K562 (cell line): ENCODE data around the gene ZSCAN32. TPM values are rescaled to one million over a fixed set of nuclear protein-coding genes. Genes with fewer than 3 reads are reported as not detected.

ENCODE experiments used
- ARHGAP35 ChIP-seq: fragments of 450-650 bp; IDR thresholded peaks from 2 replicates; pipeline ENCODE4 v1.6.1; 2018; ENCODE audit not compliant: partially characterized antibody
- ELF4 ChIP-seq: fragments of 450-650 bp; formaldehyde crosslinking; IDR thresholded peaks from 2 replicates; pipeline ENCODE4 v1.4.0; 2022; ENCODE audit warnings: missing genetic modification characterization
- LARP7 ChIP-seq: fragments of 450-650 bp; IDR thresholded peaks from 2 replicates; pipeline ENCODE4 v1.6.1; 2016
- MCM3 ChIP-seq: fragments of 450-650 bp; IDR thresholded peaks from 2 replicates; pipeline ENCODE4 v1.6.1; 2016
- MEF2A ChIP-seq: IDR thresholded peaks from 2 replicates; pipeline ENCODE4 v1.6.1; 2011; ENCODE audit warnings: low read depth, mild to moderate bottlenecking, low read length, moderate library complexity; ENCODE audit not compliant: control insufficient read depth
- NCOA4 ChIP-seq: fragments of 450-650 bp; IDR thresholded peaks from 2 replicates; pipeline ENCODE4 v1.6.1; 2018; ENCODE audit warnings: mild to moderate bottlenecking; ENCODE audit not compliant: partially characterized antibody
- POLR2B ChIP-seq: fragments of 450-650 bp; IDR thresholded peaks from 2 replicates; pipeline ENCODE4 v1.6.1; 2018; ENCODE audit warnings: low read depth; ENCODE audit not compliant: partially characterized antibody
- RBM25 ChIP-seq: fragments of 200-400 bp; formaldehyde crosslinking; IDR thresholded peaks from 2 replicates; pipeline ENCODE4 v1.6.1; 2018; ENCODE audit warnings: low read length, low read depth, moderate library complexity; ENCODE audit not compliant: severe bottlenecking
- SAFB2 ChIP-seq: fragments of 200-400 bp; formaldehyde crosslinking; IDR thresholded peaks from 2 replicates; pipeline ENCODE4 v1.6.1; 2018; ENCODE audit warnings: borderline replicate concordance, low read length, low read depth, moderate library complexity; ENCODE audit not compliant: severe bottlenecking
- SP1 ChIP-seq: sonication (generic); formaldehyde crosslinking; IDR thresholded peaks from 2 replicates; pipeline ENCODE4 v1.8.1; 2022; ENCODE audit warnings: mild to moderate bottlenecking, missing genetic modification reagents
- polyA plus RNA-seq, 8 experiments: library from polyadenylated mRNA; depleted of rRNA in 4 of 8; stranded (reverse) in 5 of 8; unstranded in 3 of 8; fragments of >200 nt; fragmentation: Nextera tagmentation in 2 of 8; fragmentation: Illumina TruSeq in 1 of 8; extraction: Ambion mirVana in 2 of 8; extraction: Trizol in 1 of 8; gene quantifications; 2 replicates each; pipeline versions ENCODE4 v1.2.1 to v1.2.3, GENCODE V29; 2011 to 2014; ENCODE audit warnings: inconsistent platforms in 1 of 8, missing spikeins in 1 of 8
- total RNA-seq, 7 experiments: library from RNA; depleted of rRNA in 6 of 7; stranded (reverse); fragments of >200 nt in 6 of 7; fragmentation: Illumina TruSeq in 2 of 7; extraction: Trizol in 2 of 7; gene quantifications; 2 replicates each; pipeline versions ENCODE4 v1.2.1 to v1.2.3, GENCODE V29; 2011 to 2021; ENCODE audit warnings: low replicate concordance in 1 of 7
- TF ChIP-seq, protein P1 (sequence below), 2 experiments: fragments of 450-650 bp in 1 of 2; sonication (generic) in 1 of 2; formaldehyde crosslinking; conservative IDR thresholded peaks; 2 replicates each; pipeline versions ENCODE4 v1.4.0 to v1.8.1; 2020 to 2022; ENCODE audit warnings: mild to moderate bottlenecking in 1 of 2, missing genetic modification reagents in 1 of 2
- TF ChIP-seq, protein P2 (sequence below): sonication (generic); formaldehyde crosslinking; IDR thresholded peaks from 2 replicates; pipeline ENCODE4 v1.8.1; 2023; ENCODE audit warnings: missing genetic modification reagents, mild to moderate bottlenecking, borderline replicate concordance
- TF ChIP-seq, protein P3 (sequence below): IDR thresholded peaks from 2 replicates; pipeline ENCODE4 v1.6.1; 2011; ENCODE audit not compliant: insufficient read length; ENCODE audit errors: extremely low read depth
- TF ChIP-seq, protein P4 (sequence below): fragments of 250-450 bp; sonication (Bioruptor Pico); IDR thresholded peaks from 2 replicates; pipeline ENCODE4 v1.5.0; 2021; ENCODE audit warnings: mild to moderate bottlenecking, moderate library complexity

ZSCAN32 gene
- total and polyA plus RNA-seq, 9 of the 15 experiments (the other 6 are each of a cell fraction or from before 2014, with no cell fraction given), result 16.0 to 29.4 (median 19.2) TPM

DNA sequence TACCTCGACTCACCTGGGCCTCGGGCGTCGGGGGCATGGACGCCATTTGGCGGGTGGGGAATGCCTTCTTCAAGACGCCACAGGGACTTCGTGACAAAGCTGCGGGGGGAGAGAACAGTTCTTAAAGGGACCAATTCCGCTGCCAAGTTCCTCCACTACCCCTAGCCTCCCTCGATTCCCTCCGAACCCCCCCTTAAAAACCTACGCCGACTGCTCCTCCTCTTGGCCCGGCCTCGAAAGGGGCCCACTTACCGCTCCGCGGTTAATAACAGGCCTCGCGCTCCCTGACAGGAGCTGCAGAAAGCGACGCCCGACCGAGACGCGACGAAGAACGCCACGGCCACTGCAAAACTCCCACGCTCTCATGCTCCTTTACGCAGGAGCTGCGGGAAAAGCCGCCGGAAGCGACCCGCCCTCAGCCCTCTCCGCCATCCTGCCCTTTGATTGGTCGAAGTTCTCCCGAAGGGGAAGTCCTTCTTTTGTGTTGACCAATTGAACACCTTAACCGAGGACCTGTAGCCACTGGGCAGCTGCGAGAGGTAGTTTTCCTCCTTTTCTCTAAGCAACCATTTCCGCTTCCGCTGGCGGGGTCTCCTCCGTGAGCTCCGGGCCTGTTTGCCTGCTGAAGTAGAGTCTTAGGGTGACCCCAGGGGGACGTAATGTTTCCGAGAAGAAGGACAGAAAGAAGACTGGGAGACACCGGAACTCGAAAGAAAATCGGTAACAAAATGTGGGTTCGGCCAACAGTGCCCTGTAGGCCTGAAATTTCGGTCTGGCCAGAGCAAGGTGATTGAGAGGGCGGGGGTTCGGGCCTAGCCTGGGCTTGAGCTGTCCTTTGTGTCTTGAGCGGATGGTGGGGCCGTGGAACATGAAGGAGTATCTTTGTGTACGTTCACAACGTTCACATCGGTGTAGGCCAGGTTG is 42.6 kb upstream of the ZSCAN32 start, which contains the start of the genes NAA60 and ZNF597 (continued):
- TF ChIP-seq RBM25, result no peak
- TF ChIP-seq MCM3, result no peak
- TF ChIP-seq, protein P1, sequence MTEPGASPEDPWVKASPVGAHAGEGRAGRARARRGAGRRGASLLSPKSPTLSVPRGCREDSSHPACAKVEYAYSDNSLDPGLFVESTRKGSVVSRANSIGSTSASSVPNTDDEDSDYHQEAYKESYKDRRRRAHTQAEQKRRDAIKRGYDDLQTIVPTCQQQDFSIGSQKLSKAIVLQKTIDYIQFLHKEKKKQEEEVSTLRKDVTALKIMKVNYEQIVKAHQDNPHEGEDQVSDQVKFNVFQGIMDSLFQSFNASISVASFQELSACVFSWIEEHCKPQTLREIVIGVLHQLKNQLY (CRISPR knock-in tag; conservative IDR thresholded peaks at IDR 0.05), result no peak
- TF ChIP-seq SP1 (CRISPR knock-in tag), result no peak
- no peak for TF ChIP-seq LARP7
- TF ChIP-seq, protein P2, sequence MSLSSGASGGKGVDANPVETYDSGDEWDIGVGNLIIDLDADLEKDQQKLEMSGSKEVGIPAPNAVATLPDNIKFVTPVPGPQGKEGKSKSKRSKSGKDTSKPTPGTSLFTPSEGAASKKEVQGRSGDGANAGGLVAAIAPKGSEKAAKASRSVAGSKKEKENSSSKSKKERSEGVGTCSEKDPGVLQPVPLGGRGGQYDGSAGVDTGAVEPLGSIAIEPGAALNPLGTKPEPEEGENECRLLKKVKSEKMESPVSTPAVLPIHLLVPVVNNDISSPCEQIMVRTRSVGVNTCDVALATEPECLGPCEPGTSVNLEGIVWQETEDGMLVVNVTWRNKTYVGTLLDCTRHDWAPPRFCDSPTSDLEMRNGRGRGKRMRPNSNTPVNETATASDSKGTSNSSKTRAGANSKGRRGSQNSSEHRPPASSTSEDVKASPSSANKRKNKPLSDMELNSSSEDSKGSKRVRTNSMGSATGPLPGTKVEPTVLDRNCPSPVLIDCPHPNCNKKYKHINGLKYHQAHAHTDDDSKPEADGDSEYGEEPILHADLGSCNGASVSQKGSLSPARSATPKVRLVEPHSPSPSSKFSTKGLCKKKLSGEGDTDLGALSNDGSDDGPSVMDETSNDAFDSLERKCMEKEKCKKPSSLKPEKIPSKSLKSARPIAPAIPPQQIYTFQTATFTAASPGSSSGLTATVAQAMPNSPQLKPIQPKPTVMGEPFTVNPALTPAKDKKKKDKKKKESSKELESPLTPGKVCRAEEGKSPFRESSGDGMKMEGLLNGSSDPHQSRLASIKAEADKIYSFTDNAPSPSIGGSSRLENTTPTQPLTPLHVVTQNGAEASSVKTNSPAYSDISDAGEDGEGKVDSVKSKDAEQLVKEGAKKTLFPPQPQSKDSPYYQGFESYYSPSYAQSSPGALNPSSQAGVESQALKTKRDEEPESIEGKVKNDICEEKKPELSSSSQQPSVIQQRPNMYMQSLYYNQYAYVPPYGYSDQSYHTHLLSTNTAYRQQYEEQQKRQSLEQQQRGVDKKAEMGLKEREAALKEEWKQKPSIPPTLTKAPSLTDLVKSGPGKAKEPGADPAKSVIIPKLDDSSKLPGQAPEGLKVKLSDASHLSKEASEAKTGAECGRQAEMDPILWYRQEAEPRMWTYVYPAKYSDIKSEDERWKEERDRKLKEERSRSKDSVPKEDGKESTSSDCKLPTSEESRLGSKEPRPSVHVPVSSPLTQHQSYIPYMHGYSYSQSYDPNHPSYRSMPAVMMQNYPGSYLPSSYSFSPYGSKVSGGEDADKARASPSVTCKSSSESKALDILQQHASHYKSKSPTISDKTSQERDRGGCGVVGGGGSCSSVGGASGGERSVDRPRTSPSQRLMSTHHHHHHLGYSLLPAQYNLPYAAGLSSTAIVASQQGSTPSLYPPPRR (CRISPR knock-in tag), result no peak
- no peak for TF ChIP-seq POLR2B
- TF ChIP-seq ELF4, result no peak
- TF ChIP-seq ARHGAP35, result no peak
- TF ChIP-seq, protein P3, sequence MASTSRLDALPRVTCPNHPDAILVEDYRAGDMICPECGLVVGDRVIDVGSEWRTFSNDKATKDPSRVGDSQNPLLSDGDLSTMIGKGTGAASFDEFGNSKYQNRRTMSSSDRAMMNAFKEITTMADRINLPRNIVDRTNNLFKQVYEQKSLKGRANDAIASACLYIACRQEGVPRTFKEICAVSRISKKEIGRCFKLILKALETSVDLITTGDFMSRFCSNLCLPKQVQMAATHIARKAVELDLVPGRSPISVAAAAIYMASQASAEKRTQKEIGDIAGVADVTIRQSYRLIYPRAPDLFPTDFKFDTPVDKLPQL, result no peak
- no peak for TF ChIP-seq MEF2A
- TF ChIP-seq SAFB2, result no peak
- no peak for TF ChIP-seq NCOA4
- TF ChIP-seq, protein P4, sequence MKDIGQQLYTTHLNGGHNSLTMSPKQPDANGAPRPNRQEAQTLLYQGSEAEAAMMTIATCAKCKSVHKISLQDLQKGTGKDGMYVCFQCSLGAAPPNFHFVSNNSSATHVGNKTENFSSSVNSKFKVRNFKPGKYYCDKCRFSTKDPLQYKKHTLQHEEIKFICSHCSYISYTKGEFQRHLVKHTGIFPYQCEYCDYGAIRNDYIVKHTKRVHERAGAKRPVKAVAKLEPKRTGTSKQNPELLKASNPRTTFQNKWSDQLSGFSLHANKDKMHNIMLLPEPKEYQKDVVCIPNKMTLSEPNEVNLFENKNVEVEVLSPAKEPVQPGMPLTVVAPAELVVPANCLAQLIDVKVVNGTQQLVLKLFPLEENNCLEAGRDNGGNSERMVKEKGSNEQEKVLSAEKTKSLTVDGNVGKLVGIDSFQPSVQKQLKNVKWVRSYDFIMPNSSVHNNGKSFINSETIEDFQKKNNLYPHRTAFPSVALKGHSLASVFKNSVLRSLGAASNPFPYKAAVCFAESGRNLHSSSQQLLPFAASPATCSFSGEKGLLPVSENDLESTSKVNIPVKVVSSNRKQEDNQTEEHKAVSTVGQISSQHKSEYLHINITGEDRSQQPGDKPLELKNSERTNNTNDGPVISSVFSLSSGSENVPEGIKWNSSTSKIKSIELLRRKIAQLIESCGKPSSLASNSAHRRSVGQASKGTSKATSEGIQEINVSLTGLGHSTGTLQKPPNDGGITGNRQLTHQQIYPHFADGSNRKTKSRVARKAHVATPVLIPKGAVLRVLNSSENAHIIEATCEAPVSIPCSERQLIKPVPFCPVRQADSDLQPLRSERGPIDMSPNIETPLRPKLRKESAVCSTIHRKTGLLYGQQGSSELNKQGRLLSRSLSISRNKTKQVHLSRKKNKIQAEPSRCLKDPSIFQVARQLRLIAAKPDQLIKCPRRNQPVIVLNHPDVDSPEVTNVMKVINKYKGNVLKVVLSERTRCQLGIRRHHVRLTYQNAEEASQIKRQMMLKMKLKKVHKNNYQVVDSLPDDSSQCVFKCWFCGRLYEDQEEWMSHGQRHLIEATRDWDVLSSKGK (CRISPR knock-in tag), result no peak
